Measurements from ENCODE around the gene SHPK. TPM values are rescaled to one million over a fixed set of nuclear protein-coding genes. Genes with fewer than 3 reads are reported as not detected.

Gene SHPK
- total RNA-seq, result 100 to 1,000 TPM in 1 of 2 donors, 10 to 100 TPM in 1; 67.2 to 121 TPM

- peaks cover 32 to 34% of the 10 kb centered on the region in 2 donors for H3K4me1 Mint-ChIP-seq (ENCODE audit: low read depth in 2 of 2)
- H3K4me3 Mint-ChIP-seq, result peak within 1 kb of the TSS; percentile 89
- H3K9me3 Mint-ChIP-seq, result no peaks in the 10 kb centered on the region
- peaks cover 4% of the 10 kb centered on the region for H3K36me3 Mint-ChIP-seq
- ATAC-seq (peak; percentile 95 to 97), DNase-seq (ENCODE audit: low spot score) (peak; percentile 96)
- no peaks in the 10 kb centered on the region for H3K27me3 Mint-ChIP-seq
- H3K27ac Mint-ChIP-seq, result peak within 1 kb of the TSS; percentile 90 to 93
Measured at GRCh38 chr17:3636154-3636907, at the start of gene SHPK, which contains the start of gene CTNS. TSS of gene SHPK (minus strand) at chr17:3636250. CDS start at chr17:3636219, 31 bp downstream. TSS of gene CTNS (plus strand) at chr17:3636760. CDS start at chr17:3640207, 3,447 bp downstream.

GRCh38 chr17:3685174-3685573, 49.1 kb upstream of the SHPK start:
- no peak overlapping the region for H3K4me3 Mint-ChIP-seq
- ATAC-seq (no peak), DNase-seq (ENCODE audit: low spot score) (no peak)
- H3K27ac Mint-ChIP-seq, result peak overlapping the region; percentile 12 to 25
- peaks cover 4% of the 10 kb centered on the region for H3K36me3 Mint-ChIP-seq
- no peaks in the 10 kb centered on the region for H3K27me3 Mint-ChIP-seq
- H3K4me1 Mint-ChIP-seq (ENCODE audit: low read depth in 2 of 2), result peaks cover 24 to 29% of the 10 kb centered on the region in 2 donors
- no peaks in the 10 kb centered on the region for H3K9me3 Mint-ChIP-seq

DNA sequence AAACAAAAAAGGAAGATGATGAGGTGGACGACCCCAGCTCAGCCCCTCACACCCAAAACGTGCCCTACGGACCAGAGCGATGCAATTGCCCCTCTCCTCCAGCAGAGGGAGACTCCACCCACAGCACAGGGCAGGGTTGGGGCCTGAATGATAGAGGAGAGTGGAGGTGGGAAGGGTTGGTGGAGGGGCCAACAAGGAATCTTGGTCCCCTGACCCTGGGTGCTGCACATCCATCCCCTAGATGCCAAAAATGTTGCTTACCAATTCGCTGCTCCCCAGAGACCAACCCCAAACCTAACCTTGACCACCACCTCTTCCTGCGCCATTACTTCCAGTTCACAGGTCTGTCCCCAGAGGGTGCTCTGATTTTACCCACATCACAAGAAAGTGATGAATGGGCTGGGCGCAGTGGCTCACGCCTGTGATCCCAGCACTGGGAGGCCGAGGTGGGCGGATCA, 47.0 kb upstream of the SHPK start:
- Mint-ChIP-seq H3K27ac (peak overlapping the region; percentile 68 to 90), H3K9me3 (no peaks in the 10 kb centered on the region), H3K27me3 (no peaks in the 10 kb centered on the region), H3K36me3 (no peaks in the 10 kb centered on the region), H3K4me1 (ENCODE audit: low read depth in 2 of 2) (peaks cover 19 to 28% of the 10 kb centered on the region in 2 donors), H3K4me3 (peak overlapping the region; percentile 54)
- ATAC-seq, result peak; percentile 72 to 74
- no peak for DNase-seq (ENCODE audit: low spot score)

GRCh38 chr17:3682033-3682432, 46.0 kb upstream of the SHPK start:
- H3K27me3 Mint-ChIP-seq, result no peaks in the 10 kb centered on the region
- peaks cover 19 to 32% of the 10 kb centered on the region in 2 donors for H3K4me1 Mint-ChIP-seq (ENCODE audit: low read depth in 2 of 2)
- no peaks in the 10 kb centered on the region for H3K9me3 Mint-ChIP-seq
- H3K36me3 Mint-ChIP-seq, result no peaks in the 10 kb centered on the region
- no peak for ATAC-seq
- H3K4me3 Mint-ChIP-seq, result no peak overlapping the region
- DNase-seq (ENCODE audit: low spot score), result no peak
- H3K27ac Mint-ChIP-seq, result peak overlapping the region; percentile 68 to 90

- DNase-seq (ENCODE audit: low spot score), result no peak
- Mint-ChIP-seq H3K4me3 (no peak overlapping the region), H3K36me3 (no peaks in the 10 kb centered on the region), H3K27ac (peak overlapping the region; percentile 68 to 90), H3K9me3 (no peaks in the 10 kb centered on the region), H3K4me1 (ENCODE audit: low read depth in 2 of 2) (peaks cover 19 to 32% of the 10 kb centered on the region in 2 donors), H3K27me3 (no peaks in the 10 kb centered on the region)
- ATAC-seq, result no peak
Measured at GRCh38 chr17:3681565-3681964, 45.5 kb upstream of the SHPK start.

GRCh38 chr17:3681057-3681456, 45.0 kb upstream of the SHPK start:
- no peak for ATAC-seq
- H3K36me3 Mint-ChIP-seq, result no peaks in the 10 kb centered on the region
- peaks cover 19 to 33% of the 10 kb centered on the region in 2 donors for H3K4me1 Mint-ChIP-seq (ENCODE audit: low read depth in 2 of 2)
- H3K9me3 Mint-ChIP-seq, result no peaks in the 10 kb centered on the region
- no peak overlapping the region for H3K4me3 Mint-ChIP-seq
- DNase-seq (ENCODE audit: low spot score), result no peak
- H3K27me3 Mint-ChIP-seq, result no peaks in the 10 kb centered on the region
- H3K27ac Mint-ChIP-seq, result peak overlapping the region; percentile 68 to 90

- Mint-ChIP-seq H3K4me3 (peak overlapping the region; percentile 39), H3K4me1 (ENCODE audit: low read depth in 2 of 2) (peaks cover 21 to 35% of the 10 kb centered on the region in 2 donors), H3K27me3 (no peaks in the 10 kb centered on the region), H3K9me3 (no peaks in the 10 kb centered on the region), H3K27ac (peak overlapping the region; percentile 65 to 82), H3K36me3 (no peaks in the 10 kb centered on the region)
- ATAC-seq, result peak in 1 of 2 donors; percentile 17
- no peak for DNase-seq (ENCODE audit: low spot score)
Measured at GRCh38 chr17:3679531-3680126, 43.6 kb upstream of the SHPK start.

DNA sequence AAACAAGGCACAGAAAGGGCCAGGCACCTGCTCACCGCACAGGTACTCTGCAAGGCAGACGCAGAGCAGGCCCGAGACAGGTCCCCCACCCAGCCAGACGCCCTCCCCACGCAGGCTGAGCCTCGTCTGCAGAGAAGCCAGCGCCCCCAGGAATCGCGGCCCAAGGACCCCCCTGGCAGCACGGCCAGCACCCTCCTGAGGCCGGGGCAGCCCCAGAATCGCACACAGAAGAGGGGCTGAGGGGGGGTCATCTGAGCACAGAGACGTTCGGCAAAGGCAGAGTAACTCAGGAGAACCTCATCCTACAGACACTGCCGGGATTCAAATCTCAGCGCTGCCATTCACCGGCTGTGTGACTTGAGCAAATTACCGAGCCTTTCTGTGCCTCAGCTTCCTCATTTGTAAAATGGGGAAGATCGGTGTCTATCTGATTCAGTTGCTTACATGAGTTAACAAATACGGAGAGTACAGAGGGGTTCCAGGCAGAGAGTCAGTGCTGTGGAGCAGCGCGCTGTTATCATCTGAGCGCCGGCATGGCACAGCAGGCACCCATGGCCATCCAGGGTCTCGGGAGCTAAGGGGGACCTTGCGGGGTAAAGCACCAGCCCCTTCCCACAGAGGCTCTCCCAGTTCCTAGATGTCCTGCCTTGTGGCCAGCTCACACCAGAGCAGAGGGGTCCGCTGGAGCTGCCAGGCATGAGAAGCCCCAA, 42.9 kb upstream of the SHPK start:
- H3K36me3 Mint-ChIP-seq, result no peaks in the 10 kb centered on the region
- H3K9me3 Mint-ChIP-seq, result no peaks in the 10 kb centered on the region
- H3K27me3 Mint-ChIP-seq, result no peaks in the 10 kb centered on the region
- peaks cover 25 to 39% of the 10 kb centered on the region in 2 donors for H3K4me1 Mint-ChIP-seq (ENCODE audit: low read depth in 2 of 2)
- H3K27ac Mint-ChIP-seq, result peak overlapping the region; percentile 65 to 82
- DNase-seq (ENCODE audit: low spot score) (no peak), ATAC-seq (peak; percentile 1 to 17)
- no peak overlapping the region for H3K4me3 Mint-ChIP-seq

GRCh38 chr17:3678095-3678820, 42.2 kb upstream of the SHPK start:
- H3K4me1 Mint-ChIP-seq (ENCODE audit: low read depth in 2 of 2), result peaks cover 23 to 39% of the 10 kb centered on the region in 2 donors
- no peaks in the 10 kb centered on the region for H3K36me3 Mint-ChIP-seq
- no peaks in the 10 kb centered on the region for H3K27me3 Mint-ChIP-seq
- DNase-seq (ENCODE audit: low spot score) (no peak), ATAC-seq (peak in 1 of 2 donors; percentile 41)
- H3K4me3 Mint-ChIP-seq, result no peak overlapping the region
- no peaks in the 10 kb centered on the region for H3K9me3 Mint-ChIP-seq
- H3K27ac Mint-ChIP-seq, result peak overlapping the region; percentile 57 to 69

DNA sequence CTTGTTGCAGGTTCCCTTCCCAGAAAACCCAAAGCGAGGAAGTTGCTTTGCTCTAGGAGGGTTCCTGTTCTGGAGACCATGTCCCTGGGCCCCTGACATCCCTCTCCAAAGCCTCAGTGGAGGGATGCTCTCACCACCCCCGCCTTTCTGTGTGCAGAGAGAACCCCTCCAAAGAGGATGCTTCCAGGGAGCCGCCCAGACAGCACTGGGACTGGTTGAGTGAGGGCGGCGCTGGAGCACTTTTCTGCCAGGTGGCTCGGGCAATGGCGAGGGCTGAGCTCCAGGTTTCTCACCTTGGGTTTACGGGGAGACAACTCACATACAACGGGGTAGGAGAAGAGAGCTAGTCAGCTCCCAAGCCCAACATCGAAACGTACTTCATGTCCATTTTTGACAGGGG, 39.8 kb upstream of the SHPK start:
- peaks cover 4% of the 10 kb centered on the region for H3K36me3 Mint-ChIP-seq
- no peaks in the 10 kb centered on the region for H3K9me3 Mint-ChIP-seq
- ATAC-seq, result no peak
- no peak overlapping the region for H3K4me3 Mint-ChIP-seq
- H3K4me1 Mint-ChIP-seq (ENCODE audit: low read depth in 2 of 2), result peaks cover 12 to 36% of the 10 kb centered on the region in 2 donors
- DNase-seq (ENCODE audit: low spot score), result no peak
- no peaks in the 10 kb centered on the region for H3K27me3 Mint-ChIP-seq
- H3K27ac Mint-ChIP-seq, result peak overlapping the region; percentile 69

- Mint-ChIP-seq H3K4me1 (ENCODE audit: low read depth in 2 of 2) (peaks cover 25 to 40% of the 10 kb centered on the region in 2 donors), H3K9me3 (no peaks in the 10 kb centered on the region), H3K27me3 (no peaks in the 10 kb centered on the region), H3K36me3 (peaks cover 9% of the 10 kb centered on the region), H3K27ac (peak overlapping the region; percentile 78 to 90), H3K4me3 (peak overlapping the region; percentile 34)
- ATAC-seq, result no peak
- no peak for DNase-seq (ENCODE audit: low spot score)
Measured at GRCh38 chr17:3672571-3672970, 36.5 kb upstream of the SHPK start.

- ATAC-seq, result no peak
- peaks cover 14% of the 10 kb centered on the region for H3K36me3 Mint-ChIP-seq
Measured at GRCh38 chr17:3669548-3669947, 33.5 kb upstream of the SHPK start.

GRCh38 chr17:3669085-3669347, 33.0 kb upstream of the SHPK start:
- H3K4me3 Mint-ChIP-seq, result peak overlapping the region; percentile 95
- peaks cover 14% of the 10 kb centered on the region for H3K36me3 Mint-ChIP-seq
- no peak for ATAC-seq
- no peaks in the 10 kb centered on the region for H3K27me3 Mint-ChIP-seq
- no peaks in the 10 kb centered on the region for H3K9me3 Mint-ChIP-seq
- DNase-seq (ENCODE audit: low spot score), result no peak
- H3K27ac Mint-ChIP-seq, result peak overlapping the region; percentile 90 to 96
- H3K4me1 Mint-ChIP-seq (ENCODE audit: low read depth in 2 of 2), result peaks cover 36 to 50% of the 10 kb centered on the region in 2 donors

More at GRCh38 chr17:3669548-3669947, 33.5 kb upstream of the SHPK start:
- Mint-ChIP-seq H3K9me3 (no peaks in the 10 kb centered on the region), H3K4me1 (ENCODE audit: low read depth in 2 of 2) (peaks cover 40 to 52% of the 10 kb centered on the region in 2 donors), H3K27me3 (no peaks in the 10 kb centered on the region), H3K4me3 (peak overlapping the region; percentile 95), H3K27ac (peak overlapping the region; percentile 90 to 96)
- DNase-seq (ENCODE audit: low spot score), result no peak
